Measurements from ENCODE around the gene OPCML.

The OPCML gene

DNA sequence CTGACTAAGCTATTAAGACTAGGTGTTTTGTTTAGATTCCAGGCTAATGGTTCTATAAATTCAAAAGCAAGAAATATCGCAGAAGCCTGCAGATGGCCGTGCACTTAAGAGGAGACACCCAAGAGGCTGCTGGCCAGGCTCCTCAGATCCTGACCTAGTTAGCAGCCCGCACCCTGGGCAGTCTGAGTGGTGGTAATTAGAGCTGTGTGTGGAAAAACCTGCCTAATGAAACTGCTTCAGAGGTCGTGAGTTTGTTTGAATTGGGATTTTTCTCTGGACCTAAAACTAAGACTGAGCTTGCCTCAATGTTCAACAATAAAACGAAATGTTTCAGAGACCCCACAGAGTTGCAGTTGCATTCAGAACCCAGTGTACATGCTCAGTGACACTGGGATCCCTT, 627.7 kb downstream of the OPCML start:
- Histone ChIP-seq H3K79me2 (ENCODE audit: insufficient read depth, low read length) (no peaks in the 10 kb centered on the region), H3K36me3 (ENCODE audit: insufficient read depth, low read length) (no peaks in the 10 kb centered on the region), H3K4me1 (ENCODE audit: insufficient read depth, low read length, severe bottlenecking) (no peaks in the 10 kb centered on the region), H3K27me3 (ENCODE audit: insufficient read depth, low read length) (no peaks in the 10 kb centered on the region), H3K9ac (ENCODE audit: low read length) (no peak overlapping the region), H3K9me2 (ENCODE audit: low read depth, low read length) (no peaks in the 10 kb centered on the region), H3K4me3 (ENCODE audit: low read depth, low read length, poor library complexity, severe bottlenecking) (no peak overlapping the region), H3K27ac (ENCODE audit: low read depth, low read length, poor library complexity, severe bottlenecking) (no peak overlapping the region), H4K20me1 (ENCODE audit: insufficient read depth, low read length) (no peaks in the 10 kb centered on the region), H3K4me2 (ENCODE audit: low read length) (no peak overlapping the region), H3F3A (ENCODE audit: insufficient read depth, low read length) (no peaks in the 10 kb centered on the region), H3K9me3 (ENCODE audit: low read length) (no peaks in the 10 kb centered on the region), H2AFZ (ENCODE audit: low read length) (no peak overlapping the region)
- no peak for TF ChIP-seq EZH2 (IDR thresholded peaks at IDR 0.05; ENCODE audit: borderline replicate concordance, low read length)
- TF ChIP-seq, protein P1, sequence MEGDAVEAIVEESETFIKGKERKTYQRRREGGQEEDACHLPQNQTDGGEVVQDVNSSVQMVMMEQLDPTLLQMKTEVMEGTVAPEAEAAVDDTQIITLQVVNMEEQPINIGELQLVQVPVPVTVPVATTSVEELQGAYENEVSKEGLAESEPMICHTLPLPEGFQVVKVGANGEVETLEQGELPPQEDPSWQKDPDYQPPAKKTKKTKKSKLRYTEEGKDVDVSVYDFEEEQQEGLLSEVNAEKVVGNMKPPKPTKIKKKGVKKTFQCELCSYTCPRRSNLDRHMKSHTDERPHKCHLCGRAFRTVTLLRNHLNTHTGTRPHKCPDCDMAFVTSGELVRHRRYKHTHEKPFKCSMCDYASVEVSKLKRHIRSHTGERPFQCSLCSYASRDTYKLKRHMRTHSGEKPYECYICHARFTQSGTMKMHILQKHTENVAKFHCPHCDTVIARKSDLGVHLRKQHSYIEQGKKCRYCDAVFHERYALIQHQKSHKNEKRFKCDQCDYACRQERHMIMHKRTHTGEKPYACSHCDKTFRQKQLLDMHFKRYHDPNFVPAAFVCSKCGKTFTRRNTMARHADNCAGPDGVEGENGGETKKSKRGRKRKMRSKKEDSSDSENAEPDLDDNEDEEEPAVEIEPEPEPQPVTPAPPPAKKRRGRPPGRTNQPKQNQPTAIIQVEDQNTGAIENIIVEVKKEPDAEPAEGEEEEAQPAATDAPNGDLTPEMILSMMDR (IDR thresholded peaks at IDR 0.05; ENCODE audit: low read length): no peak

DNA sequence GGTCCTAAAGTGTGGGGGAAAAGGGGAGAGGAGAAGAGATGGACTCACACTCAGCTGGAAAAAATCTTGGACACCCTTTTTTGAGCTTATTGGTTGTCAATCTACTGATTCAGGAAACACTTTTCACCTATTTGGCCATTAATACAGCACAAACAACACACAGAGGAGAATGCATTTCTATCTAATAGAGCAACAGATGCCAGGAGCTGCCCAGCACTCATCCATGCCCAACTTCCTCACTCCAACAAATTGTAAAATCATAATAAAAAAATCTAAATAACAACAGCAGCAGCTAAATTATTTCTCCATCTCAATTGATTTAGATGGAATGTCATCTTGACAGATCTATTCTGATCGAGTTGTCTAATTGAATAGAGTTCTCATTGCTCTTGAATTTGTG, 628.2 kb downstream of the OPCML start:
- Histone ChIP-seq H3K4me3 (ENCODE audit: low read depth, low read length, poor library complexity, severe bottlenecking) (no peak overlapping the region), H3K9me3 (ENCODE audit: low read length) (no peaks in the 10 kb centered on the region), H3K4me1 (ENCODE audit: insufficient read depth, low read length, severe bottlenecking) (no peaks in the 10 kb centered on the region), H3K9me2 (ENCODE audit: low read depth, low read length) (no peaks in the 10 kb centered on the region), H3K79me2 (ENCODE audit: insufficient read depth, low read length) (no peaks in the 10 kb centered on the region), H3F3A (ENCODE audit: insufficient read depth, low read length) (no peaks in the 10 kb centered on the region), H3K27ac (ENCODE audit: low read depth, low read length, poor library complexity, severe bottlenecking) (no peak overlapping the region), H3K27me3 (ENCODE audit: insufficient read depth, low read length) (no peaks in the 10 kb centered on the region), H3K36me3 (ENCODE audit: insufficient read depth, low read length) (no peaks in the 10 kb centered on the region), H3K9ac (ENCODE audit: low read length) (no peak overlapping the region), H4K20me1 (ENCODE audit: insufficient read depth, low read length) (no peaks in the 10 kb centered on the region), H3K4me2 (ENCODE audit: low read length) (no peak overlapping the region), H2AFZ (ENCODE audit: low read length) (no peak overlapping the region)
- no peak for TF ChIP-seq EZH2 (IDR thresholded peaks at IDR 0.05; ENCODE audit: borderline replicate concordance, low read length)
- TF ChIP-seq, protein P1 (IDR thresholded peaks at IDR 0.05; ENCODE audit: low read length): no peak

DNA sequence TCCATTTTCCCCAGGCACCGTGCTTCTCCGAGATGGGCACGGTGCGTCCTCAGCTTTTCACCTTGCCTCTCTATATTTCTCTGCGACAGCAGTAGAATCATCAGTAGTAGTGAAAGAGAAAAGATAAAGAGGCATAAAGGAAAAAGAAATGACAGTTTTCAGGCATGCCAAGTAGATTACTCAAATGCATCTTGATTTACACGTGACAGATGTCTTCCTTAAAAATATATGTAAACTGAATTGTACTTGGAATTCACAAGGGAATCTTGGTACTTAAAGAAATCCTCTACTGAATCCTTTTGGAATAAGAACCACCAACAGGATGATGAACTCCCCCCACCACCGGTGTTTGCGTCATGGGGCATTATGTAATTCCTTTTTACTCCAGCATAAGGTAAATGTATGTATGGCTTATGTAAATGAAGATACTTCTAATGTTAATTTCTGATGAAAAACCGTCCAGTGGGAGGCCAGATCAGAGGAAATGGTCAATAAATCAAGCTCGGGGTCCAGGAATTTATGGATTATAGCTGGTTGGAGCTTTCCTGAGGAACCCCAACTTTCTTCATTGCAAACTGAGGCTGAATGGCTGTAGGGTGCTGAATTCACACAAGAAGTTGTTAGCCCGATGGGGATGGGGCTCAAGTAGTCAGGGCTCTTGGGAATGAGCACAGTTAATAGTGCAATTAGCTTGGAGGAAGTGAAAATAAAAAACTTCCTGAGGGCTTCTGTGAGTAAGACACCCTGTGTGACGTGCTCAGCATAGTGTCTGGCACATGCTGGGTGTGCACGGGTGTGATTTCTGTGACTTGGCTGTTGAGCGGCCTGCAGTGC, 630.4 kb downstream of the OPCML start:
- Histone ChIP-seq H3K9me2 (ENCODE audit: low read depth, low read length) (no peaks in the 10 kb centered on the region), H4K20me1 (ENCODE audit: insufficient read depth, low read length) (no peaks in the 10 kb centered on the region), H3K36me3 (ENCODE audit: insufficient read depth, low read length) (no peaks in the 10 kb centered on the region), H3K9me3 (ENCODE audit: low read length) (no peaks in the 10 kb centered on the region), H3K4me1 (ENCODE audit: insufficient read depth, low read length, severe bottlenecking) (no peaks in the 10 kb centered on the region), H3K4me2 (ENCODE audit: low read length) (no peak overlapping the region), H3K27ac (ENCODE audit: low read depth, low read length, poor library complexity, severe bottlenecking) (no peak overlapping the region), H3K79me2 (ENCODE audit: insufficient read depth, low read length) (no peaks in the 10 kb centered on the region), H3K9ac (ENCODE audit: low read length) (no peak overlapping the region), H3K4me3 (ENCODE audit: low read depth, low read length, poor library complexity, severe bottlenecking) (no peak overlapping the region), H3F3A (ENCODE audit: insufficient read depth, low read length) (no peaks in the 10 kb centered on the region), H3K27me3 (ENCODE audit: insufficient read depth, low read length) (no peaks in the 10 kb centered on the region), H2AFZ (ENCODE audit: low read length) (no peak overlapping the region)
- no peak for TF ChIP-seq EZH2 (IDR thresholded peaks at IDR 0.05; ENCODE audit: borderline replicate concordance, low read length)
- TF ChIP-seq, protein P1 (IDR thresholded peaks at IDR 0.05; ENCODE audit: low read length): no peak

All from OCI-LY1 (cell line).